Heart left ventricle (tissue), 13 donors: ENCODE results near the gene PEF1.

Experiments used
- CTCF ChIP-seq, 12 donors: fragments of 200-600 bp; sonication (generic) in 4 of 12; IDR thresholded peaks; one replicate each; pipeline versions ENCODE4 v1.5.0 to v1.8.0; 2018 to 2022; ENCODE audit warnings: antibody characterized with exemption in 12 of 12, mild to moderate bottlenecking in 5 of 12
- POLR2A ChIP-seq, 2 donors: fragments of 450-650 bp; IDR thresholded peaks; one replicate each; pipeline ENCODE4 v1.6.1; 2017; ENCODE audit warnings: antibody characterized with exemption in 2 of 2, mild to moderate bottlenecking in 2 of 2, moderate library complexity in 2 of 2
- donor health status: ischemic (EF 13 %, LVEDD 7.1; RV severe dilation, severe dysfunction).
- donor health status: DM: no; HTN: yes; CAD: no.
- donor health status: DM: no; HTN: no; CAD: no.
- donor health status: ischemic (EF 25% LVEDD 6.9; RV normal size, moderate dysfunction).
- donor health status: ischemic (EF 25% LVEDD 5.7; RV mildly dilated, moderate dysfunction).
- donor health status: ischemic (EF 35%, LVEDD 5.7; RV mildly dilated, moderate dysfunction).
- donor health status: nonischemic (EF 11% LVEDD 7.7; RV severe dilation, severe dysfunction).
- donor health status: DM: yes; HTN: yes; CAD: no.
- donor health status: PGD.
- donor health status: ischemic (EF 29% LVEDD 5.4; RV normal size, mild dysfunction).
- donor health status: nonischemic (EF 23%, LVEDD 6.1; RV moderate dilation, normal function).

GRCh38 chr1:31670593-31670964, 25.9 kb upstream of the PEF1 start:
- TF ChIP-seq CTCF (IDR thresholded peaks at IDR 0.05) (peak in 1 of 12 donors; percentile 3), POLR2A (IDR thresholded peaks at IDR 0.05) (no peak)
